Stimulated activated CD4-positive, alpha-beta T cell treated with anti-CD3 and anti-CD28 coated beads, TNF-alpha, amount 100 ng/mL, for 24 hours (primary cell): ENCODE data around the gene SLC19A1.

ENCODE experiments used
- DNase-seq, 3 experiments: peaks; one replicate each; pipeline ENCODE4 v3.0.0-alpha.2; 2020; ENCODE audit warnings: low read depth in 3 of 3

The SLC19A1 gene

DNA sequence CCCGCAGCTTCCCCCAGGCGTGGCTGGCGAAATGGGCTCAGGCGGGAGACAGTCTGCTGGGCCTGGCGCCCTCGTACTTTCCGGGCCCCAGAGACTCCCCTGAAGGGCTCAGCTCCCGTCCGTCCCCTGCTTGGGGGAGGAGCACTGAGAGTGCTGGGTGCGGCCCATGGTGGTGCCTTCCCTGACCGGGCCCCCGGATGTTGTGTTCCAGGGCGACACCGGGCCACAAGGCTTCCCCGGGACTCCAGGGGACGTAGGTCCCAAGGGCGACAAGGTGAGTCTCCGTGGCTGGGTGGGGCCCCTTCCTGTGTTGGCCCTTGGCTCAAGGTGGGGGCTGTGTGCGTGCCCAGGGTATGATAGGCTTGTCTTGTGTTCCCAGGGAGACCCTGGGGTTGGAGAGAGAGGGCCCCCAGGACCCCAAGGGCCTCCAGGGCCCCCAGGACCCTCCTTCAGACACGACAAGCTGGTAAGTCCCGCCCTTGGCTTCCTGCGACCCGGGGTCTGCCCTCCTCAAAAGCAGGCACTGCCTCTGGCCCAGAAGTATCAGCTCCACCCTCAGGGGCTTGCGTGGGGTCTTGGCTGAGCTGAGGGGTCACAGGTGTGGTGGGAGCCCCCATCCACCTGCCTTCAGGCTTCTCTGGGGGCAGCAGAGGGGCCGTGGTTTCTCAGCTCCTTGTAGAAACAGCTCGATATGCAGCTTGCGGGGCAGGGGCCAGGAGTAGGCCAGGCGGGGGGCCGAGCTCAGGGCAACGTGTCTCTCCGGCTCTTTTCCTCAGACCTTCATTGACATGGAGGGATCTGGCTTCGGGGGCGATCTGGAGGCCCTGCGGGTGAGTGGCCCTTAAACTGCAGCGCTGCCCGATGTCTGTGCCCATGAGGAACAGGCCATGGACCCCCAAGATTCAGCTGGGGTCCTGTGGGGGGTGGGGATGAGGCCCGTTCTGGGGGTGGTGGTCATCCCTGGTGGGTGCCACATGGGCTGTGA, 62.3 kb downstream of the SLC19A1 start:
- DNase-seq, result peak in 1 of 3 experiments; percentile 20

DNA sequence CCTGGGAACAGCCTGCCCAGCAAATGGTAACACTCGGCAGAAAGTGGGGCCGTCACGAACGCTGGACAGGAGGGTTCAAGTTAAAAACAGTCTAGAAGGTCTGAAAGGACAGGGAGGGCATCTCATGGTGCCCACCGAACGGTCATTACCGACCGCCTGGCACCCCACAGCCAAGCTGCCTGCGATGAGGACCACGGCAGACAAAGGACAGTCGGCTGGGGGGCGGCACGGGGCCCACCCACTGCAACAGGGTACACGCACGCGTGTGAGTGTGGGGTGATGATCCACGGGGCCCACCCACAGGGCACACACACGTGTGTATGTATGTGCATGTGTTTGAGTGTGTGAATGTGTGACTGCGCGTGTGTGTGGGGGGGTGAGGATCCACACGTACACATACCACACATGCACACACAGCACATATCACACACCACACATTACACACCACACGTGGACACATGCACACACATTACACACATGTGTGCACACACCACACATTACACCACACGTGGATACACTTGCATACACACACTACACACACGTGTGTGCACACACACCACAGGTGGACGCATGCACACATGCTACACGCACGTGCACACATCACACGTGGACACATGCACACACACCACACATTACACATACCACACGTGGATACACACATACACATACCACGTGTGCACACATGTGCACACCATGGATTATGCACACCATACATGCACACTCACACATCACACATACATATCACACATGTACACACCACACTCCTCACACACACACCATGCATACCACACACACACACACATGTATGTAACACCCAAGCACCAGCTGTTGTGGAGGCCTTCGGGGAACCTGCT, 63.2 kb downstream of the SLC19A1 start:
- no peak for DNase-seq

DNA sequence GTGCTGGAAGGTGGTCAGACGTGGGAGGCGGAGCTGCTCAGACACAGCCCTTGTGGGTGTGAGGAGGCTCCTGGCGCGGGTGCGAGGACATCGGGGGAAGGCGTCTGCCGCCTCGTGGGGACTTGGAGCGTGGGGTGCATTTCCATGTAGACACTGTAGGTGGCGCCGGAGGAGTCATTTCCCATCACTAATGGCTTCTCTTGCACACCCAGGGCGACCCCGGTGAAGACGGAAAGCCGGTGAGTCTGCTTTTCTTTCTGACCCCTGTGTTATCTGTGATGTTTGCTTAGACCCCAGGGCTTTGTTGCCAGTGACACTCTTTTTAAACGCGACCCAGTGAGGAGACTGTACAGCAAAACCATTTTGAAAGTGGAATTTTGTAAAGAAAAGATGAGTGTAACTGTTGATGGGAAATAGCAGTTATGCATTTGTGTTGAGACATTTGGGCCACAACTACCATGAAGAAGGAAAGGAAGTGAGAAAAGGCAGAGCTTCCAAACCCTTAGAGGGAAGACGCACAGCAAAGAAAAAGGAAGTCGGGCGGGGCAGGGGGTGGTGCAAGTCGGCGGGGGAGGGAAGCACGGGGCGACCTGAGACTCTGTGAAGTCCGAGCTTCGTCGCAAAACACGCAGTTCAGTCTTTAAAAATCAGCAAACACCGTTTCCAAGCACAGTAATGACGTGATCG, 64.0 kb downstream of the SLC19A1 start:
- DNase-seq, result peak; percentile 63 to 79 (median 75)

DNA sequence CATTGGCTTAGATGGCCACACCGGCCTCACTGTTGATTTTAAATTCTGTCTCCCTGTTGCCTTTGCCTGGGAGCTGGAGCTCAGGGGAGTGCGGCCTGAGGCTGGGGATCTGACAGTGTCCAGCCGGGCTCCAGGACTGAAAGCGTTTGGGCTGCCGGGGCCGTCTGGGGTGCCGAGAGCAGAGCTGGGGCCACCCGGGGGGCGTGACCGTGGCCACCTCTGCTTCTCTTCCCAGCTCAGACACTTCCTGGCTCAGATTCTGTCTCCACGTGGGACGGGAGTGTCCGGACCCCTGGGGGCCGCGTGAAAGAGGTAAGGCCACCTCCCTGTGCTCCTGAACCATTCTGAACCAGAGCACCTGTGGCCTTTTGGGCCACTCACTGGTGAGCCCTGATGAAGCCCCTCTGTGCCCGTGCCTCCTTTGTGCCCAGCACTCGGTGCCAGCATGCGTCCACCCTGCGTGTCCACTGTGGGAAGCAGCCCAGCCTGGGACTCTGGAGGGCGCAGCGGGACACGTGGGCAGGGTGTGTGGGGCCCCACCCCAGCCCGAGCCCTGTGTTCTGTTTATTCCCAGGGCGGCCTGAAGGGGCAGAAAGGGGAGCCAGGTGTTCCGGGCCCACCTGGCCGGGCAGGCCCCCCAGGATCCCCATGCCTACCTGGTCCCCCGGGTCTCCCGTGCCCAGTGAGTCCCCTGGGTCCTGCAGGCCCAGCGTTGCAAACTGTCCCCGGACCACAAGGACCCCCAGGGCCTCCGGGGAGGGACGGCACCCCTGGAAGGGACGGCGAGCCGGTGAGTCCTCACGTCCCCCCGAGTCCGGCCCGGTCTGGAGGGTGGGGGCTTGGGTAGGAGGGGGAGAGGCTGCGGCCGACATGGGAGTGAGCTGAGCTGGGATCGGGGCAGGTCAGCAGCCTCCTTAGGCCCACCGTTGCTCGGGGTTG, 64.8 kb downstream of the SLC19A1 start:
- no peak for DNase-seq

DNA sequence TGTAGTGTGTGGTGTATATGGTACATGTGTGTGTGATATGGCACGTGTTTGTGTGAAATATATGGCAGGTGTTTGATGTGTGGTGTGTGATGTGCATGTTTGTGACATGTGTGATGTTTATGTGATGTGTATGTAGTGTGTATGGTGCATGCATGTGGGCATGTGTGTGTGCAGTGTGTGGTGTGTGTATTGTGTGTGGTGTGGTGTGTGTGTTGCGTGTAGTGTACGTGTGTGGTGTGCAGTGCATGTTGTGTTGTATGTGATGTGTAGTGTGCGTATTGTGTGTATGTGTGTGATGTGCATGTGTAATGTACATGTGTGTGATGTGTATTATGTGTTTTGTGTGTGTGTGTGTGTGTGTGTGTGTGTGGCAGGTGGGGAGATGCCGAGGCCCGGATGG, 65.7 kb downstream of the SLC19A1 start:
- DNase-seq, result no peak

DNA sequence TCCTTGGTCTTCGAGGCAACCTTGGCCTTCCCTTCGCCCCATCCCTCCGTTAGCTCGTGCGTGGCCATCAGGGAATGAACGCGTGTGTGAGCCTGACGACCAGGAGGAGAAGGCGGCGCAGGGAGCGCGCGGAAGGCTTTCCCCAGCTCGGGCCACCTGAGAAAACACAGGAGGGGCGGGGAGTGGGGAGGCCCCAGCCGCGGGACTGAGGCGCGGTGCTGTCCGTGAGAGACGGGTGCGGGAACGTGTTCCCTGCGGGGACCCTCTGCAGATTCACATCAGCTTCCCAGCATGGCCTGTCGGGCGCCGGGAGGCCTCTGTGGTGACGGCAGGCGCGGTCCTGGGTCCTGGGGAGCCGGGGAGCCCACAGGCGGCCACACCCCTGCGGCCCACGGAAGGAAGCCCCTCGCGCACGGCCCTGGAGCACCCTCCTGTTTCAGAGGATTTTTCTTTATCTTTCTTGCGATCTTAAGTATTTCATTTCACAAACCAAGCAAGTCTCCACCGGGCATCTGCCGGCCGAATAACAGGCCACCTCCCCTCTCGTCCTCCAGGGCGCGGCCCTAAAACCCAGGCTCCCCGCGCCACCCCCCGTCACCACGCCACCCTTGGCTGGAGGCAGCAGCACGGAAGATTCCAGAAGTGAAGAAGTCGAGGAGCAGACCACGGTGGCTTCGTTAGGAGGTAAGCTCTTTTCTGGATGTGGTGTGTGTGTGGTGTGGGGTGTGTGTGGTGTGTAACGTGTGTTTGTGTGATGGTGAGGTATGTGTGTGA, 66.3 kb downstream of the SLC19A1 start:
- no peak for DNase-seq

DNA sequence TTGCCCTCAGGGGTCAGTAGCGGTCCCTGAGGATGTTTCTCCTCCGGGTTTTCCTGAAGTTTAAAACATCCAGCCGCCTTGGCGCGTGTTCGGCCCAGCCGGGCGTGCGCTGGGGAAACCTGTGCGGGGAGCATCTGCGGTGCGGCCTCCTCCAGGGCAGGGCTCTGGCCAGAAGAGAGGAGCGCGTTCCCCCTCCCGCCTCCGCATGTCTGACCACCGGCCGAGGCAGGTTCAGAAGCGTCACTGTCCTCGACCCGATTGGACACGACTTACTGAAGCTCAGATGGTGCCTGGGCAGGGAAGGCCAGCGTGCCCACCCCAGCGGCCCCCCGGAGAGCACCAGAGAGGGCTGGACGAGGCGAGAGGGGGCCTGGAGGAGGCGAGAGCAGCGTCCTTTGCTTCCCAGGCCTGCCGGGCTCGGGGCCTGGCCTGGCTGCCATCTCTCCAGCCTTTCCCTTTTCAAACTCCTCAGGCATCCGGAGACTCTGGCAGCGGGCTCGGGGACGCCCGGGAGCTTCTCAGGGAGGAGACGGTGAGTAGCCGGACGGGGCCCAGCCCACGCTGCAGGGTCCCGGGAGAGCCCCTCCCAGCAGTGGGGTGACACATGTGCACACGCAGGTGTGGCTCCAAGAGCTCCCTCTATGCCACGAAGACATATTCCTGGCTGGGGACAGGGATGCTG, 67.1 kb downstream of the SLC19A1 start:
- DNase-seq, result no peak

DNA sequence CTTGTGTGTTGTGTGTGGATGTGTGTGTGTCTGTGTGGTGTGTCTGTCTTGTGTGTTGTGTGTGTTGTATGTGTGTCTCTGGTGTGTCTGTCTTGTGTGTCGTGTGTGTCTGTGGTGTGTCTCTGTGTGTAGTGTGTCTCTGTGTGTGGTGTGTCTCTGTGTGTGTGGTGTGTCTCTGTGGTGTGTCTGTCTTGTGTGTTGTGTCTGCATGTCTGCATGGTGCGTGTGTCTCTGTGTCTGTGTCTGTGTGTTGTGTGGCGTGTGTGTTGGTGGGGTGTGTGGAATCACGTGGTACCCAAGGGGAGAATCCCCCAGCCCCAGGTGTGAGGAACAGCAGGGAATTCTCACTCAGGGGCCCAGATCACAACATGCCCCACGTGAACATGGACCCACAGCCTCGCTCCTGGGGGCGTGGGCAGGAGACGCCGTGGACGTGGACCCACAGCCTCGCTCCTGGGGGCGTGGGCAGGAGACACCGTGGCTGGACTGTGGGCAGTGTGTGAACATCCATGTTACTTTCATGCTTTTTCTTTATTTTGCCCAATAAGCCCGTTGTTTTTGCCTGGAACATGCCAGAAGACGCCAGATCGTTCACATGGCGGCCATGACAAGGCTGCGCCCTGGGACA, 67.8 kb downstream of the SLC19A1 start:
- DNase-seq, result no peak

DNA sequence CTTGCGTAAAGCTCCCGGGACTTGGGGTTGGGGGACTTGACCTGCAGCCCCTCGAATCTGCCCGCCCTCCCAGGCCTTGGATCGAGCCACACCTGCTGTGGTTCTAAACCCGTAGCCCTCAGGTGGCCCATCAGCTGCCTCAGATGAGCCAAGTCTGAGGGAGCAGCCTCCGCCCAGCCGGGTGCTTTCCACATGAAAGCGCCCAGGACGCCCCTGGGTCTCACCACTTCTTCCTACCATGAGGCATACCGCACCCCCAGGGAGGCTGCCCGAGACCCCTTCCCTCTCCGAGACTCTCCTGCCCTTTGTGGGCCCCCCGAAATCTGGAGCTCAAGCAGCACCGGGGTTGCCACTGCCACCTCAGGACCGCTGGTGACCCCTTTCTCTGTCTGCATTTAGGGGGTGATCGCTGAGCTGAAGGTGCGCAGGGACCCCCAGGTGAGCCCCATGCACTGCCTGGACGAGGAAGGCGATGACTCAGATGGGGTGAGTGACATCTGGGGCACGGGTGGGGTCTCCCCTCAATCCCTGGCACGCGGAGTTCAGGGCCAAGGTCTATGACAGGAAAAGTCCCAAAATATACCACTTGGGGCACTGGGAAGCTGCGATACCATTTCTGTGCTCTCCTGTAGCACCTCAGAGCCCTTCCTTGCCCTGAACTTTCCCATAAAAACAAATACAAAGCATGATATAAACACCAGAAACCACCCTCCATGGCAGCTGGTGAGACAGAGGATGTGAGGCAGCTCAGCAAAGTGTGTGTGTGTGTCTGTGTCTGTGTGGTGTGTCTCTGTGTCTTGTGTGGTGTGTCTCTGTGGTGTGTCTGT, 68.5 kb downstream of the SLC19A1 start:
- no peak for DNase-seq

DNA sequence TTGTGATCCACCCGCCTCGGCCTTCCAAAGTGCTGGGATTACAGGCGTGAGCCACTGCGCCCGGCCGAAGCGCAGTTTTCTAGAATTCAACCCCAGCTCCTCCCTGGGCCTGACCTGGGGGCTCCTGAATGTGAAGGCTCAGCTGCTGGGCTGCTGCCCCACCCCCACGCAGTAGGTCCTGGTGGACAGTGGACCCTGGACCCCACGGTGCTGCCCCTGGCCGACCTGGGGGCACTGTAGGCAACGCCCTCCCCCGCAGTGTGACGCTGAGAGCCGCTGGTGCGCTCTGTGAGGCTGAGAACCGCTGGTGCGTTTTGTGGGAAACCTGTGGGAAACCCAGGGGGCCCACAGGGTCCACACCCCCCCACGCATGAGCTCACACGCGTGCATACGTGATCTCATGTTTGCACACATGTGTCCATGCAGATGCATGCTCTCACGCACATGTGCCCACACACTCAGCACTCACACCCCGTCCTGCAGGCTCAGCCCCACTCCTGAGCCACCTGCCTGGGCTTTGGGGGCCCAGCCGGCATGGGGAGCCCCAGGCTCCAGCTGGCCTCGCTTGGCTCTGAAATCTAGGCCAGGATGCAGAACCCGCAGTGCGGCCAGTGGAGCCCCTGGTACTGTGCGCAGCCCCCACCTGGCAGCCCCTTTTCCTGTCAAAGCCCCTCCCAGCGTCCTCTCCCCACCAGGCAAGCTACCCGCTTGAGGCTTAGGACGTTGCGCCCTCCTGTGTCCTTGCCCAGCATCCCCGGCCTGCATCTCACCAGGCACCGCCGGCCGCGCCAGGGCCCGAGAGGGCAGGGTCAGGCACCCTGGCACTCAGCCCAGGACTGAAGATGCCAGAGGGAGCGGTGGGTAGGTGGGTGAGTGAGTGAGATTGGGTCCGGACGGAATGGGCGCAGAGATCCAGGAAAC, 69.5 kb downstream of the SLC19A1 start:
- DNase-seq, result no peak

DNA sequence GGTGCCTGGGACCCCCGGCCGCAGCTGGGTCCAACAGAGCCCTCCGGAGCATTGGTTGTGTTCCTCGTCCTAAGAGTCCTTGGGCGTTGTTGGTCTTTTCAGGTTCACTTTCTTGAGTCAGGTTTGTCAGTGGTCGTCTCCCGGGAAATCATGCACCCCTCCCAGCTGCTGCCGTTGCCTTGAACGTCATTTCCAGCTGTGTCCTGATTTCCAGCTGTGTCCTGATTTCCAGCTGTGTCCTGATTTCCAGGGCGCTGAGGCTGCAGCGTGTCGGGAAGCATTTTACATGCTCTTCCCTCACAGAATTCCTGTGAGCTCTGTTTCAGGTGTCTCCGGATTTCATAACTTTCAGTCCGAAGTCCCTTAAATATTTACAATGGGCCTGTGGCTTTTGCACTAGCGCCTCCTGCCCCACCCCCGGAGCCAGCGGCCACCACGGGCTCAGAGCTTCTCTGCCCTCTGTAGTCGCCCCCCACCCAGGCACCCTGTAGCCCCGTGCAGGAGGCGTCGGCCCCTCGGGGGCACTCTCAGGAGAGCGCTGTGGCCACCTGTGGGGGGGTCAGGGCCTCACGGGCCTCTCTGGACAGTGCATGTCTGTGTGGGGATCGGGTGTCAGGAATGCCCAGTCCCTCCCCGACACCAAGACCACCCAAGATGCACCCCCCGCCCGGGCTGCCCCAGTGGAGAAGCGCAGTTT, 70.6 kb downstream of the SLC19A1 start:
- no peak for DNase-seq

DNA sequence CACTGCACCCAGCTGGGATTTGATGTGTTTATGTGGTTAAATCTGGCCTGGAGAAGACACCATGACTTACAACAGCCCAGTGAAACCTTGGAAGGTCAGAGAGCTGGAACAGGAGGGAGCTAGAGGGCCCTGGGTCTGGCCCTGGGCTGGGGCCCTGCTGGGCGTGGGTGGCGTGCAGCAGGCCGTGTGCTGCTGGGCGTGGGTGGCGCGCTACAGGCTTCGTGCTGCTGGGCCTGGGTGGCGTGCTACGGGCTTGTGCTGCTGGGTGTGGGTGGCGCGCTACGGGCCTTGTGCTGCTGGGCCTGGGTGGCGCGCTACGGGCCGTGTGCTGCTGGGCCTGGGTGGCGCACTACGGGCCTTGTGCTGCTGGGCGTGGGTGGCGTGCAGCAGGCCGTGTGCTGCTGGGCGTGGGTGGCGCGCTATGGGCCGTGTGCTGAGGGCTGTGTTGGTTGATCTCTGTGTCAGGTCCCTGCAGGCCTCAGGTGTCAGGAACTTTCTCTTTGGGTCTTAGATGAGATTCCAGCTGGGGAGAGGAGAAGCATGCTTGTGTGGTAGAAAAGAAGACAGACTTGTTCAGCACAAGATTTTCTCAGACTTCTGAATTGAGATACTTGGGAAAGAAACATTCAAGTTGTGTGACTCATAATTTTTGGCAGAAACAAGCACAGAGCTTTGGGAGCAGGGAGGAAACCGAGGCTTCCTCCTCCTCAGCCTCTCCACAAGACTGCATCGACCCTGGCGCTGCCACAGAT, 71.3 kb downstream of the SLC19A1 start:
- peak in 2 of 3 experiments; percentile 5 to 51 for DNase-seq

DNA sequence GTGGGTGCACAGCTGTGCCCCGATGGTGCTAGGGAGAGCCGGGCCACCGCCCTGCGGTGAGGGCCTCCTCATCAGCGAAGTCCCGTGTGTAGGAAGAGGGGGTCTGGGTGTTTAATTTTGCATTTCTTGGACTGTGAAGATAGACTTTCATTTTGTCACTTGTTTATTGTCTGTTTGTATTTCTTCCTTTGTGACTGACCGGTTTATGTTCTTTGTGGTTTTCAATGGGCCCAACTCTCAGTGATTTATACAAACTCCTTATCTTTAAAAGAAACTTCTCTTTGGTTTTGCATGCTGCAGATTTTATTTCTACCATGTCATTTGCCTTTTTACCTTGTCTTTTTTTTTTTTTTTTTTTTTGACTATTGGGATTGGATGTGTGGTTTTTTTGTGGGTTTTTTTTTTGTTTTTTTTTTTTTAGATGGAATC, 72.1 kb downstream of the SLC19A1 start:
- DNase-seq, result no peak

DNA sequence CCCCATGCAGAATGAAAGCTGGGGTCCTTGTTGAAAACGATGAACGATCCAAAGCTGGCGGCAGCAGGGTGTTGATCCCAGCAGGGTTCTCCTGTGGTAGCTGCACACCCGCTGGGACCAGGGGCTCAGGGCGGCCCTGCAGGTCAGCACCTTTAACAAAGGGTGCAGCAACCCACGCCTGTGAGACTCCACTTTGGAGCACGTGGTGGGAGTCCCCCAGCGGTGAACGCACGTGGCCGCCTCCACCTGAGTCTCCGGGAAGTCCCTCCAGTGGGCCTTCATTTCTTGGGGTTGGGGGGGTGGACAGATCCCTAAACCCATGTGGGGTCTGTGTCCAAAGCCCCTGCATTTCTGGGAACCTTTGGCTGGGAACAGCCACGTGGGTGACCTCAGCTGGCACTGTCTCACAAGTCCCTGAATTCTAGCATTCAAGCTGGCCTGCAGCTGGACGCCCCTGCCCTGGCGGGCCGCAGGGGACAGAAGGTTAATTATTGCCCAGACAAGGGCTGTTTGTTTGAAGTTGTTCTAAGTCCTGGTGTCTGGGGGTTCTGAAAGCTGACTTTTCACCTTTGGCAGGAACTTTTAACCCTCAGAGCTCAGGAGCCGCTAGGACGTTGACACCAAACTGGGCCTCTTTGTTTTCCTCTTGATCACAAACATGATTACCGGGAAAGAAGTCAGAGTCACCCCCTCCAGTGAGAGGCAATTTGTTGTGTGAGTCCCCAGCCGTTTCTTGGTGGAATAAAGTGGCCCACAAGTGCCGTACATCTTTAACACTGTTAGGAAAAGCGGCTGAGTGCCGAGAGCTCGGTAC, 72.8 kb downstream of the SLC19A1 start:
- no peak for DNase-seq

DNA sequence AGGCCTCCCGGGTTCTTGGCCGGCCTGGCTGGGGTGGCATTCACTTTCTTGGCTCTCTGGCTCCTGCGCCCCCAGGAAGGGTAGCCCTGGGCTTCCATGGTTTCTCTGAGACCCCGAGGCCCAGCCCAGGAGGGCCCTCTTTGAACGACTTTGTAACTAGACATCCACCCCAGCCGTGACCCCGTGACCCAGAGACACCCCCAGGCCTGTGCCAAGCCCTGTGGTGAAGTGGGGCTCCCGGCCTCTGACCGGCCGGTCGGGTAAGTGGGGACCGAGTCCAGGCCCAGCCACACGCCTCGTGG, 73.3 kb downstream of the SLC19A1 start:
- DNase-seq, result no peak
